ENCODE data around the gene SORL1.

Gene SORL1

GRCh38 chr11:121426476-121427399 is 25.4 kb upstream of the SORL1 start:
- DNase-seq: peak; percentile 65 to 74

- DNase-seq: no peak
These were observed 24.7 kb upstream of the SORL1 start for GRCh38 chr11:121427400-121427744.

DNA sequence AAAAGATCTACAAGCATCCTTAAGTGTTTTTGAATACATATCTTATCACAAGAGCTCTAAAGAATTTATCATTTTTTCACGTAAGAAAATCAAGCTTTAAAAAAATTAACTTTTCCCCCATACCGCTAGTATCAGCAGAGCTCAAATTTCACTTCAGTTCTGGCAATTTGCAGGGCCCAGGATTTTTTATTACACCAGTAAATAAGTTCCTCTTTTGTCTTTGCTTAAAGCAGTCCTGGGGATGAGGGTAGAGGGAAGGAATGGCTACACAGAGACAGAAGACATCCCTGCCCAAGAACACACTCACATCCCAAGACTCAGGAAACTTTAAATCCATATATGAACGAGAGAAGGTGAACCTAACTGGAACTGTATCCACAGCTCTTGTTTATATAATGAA is 22.6 kb upstream of the SORL1 start:
- no peak for DNase-seq

DNA sequence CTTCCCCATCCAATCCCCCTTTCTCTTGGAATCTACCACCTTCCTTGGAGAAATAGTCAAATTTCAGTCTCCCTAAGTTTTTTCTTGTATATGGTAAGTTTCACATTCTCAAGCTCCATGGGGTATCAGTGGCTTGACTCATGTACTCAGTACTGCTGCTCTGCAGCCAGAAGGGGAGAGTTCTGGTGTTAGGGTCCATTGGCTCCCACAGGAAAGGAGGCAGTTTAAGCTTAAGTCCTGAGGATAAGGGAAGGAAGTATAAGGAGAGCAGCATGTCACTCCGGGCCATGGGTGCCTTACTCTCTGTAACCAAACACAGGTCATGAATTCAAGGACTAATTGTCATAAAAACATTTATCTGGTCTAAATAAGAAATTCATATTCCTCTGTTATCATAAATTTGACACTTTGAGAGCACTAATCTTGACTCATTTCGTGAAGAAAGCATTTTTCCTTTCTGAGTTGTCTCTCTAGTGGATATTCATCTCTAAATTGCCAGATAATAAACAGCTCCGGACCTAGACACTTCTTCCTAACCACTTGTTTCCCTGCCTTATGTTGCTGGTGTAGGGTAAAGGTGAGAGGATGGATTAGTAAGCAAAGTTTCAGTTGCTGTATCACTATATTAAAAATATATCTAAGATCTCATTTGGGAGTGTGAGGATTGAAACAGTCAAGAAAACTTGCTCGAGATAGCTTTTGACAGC is 20.1 kb upstream of the SORL1 start:
- peak; percentile 44 to 46 for DNase-seq

DNA sequence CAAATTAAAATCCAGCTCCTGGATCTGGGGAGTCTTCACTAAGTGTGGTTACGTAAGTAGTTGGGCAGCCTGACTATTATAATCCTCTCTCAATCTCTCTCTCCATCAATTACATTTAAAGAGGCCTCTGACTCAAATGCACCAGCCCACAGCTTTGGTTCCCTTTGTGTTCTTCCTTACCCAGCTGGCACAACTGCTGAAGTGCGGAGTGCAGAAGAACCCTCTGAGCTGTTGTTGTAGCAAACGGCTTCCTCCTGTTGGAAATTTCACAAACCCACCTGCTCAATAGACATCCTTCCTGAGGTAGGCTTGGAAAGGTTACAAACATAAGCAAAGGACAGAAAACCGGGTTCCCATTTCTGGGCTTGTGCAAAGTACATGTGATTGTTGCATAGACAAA is 17.0 kb upstream of the SORL1 start:
- DNase-seq: no peak

GRCh38 chr11:121435551-121436511 is 16.3 kb upstream of the SORL1 start:
- no peak for DNase-seq

DNA sequence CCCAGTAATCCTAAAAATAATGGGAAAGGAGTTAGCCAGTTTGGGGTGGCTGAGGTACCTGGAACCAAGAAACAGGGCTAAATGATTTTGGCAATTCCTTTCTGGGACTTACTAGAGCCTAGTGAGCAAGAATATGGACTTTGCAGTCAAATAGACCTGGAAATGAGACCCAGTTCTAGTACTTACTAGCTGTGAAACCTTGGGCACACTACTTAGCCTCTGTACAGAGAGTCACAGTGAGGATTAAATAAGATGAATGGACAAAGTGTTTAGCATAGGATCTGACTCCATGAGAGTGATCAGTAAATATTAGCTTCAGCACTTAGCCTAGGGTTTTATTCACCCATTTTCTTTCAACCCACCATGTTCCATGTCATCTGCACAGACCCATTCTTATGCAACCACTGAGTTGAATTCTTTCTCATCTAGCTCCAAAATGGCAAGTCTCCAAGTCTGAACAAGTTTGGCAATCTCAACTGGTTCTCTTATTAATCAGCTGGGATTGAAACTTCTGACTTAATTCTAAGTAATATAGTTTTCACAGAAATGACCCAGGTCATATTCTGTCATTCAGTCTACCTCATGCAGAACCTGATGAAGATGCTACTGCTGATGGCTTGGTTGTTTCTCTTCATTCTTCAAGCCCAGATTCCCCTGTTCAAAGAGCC is 15.0 kb upstream of the SORL1 start:
- DNase-seq: no peak

GRCh38 chr11:121437686-121438078 is 14.4 kb upstream of the SORL1 start:
- DNase-seq: no peak

DNA sequence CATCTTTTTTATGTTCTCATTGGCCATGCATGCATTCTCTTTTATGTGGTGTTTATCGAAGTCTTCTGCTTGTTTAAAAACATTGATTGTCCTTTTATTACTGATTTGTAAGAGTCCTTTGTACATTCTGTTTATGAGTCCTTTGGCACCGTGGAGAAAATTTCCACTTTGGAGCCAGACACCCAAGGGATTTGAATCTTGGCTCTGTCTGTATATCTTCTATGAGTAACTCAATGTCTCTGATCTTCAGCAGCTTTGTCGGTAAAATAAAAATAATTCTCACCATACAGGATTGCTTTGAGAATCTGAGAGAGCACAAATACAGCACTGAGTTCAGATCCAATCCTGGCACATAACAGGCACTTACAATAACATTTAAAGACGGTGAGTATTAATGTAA is 12.8 kb upstream of the SORL1 start:
- DNase-seq: no peak

- DNase-seq: no peak
These were observed 12.4 kb upstream of the SORL1 start for GRCh38 chr11:121439759-121440158.

- no peak for DNase-seq
These were observed 10.6 kb upstream of the SORL1 start for GRCh38 chr11:121441521-121441920.

- peak in 1 of 2 experiments; percentile 54 for DNase-seq
These were observed 8.3 kb upstream of the SORL1 start for GRCh38 chr11:121443688-121444275.

DNA sequence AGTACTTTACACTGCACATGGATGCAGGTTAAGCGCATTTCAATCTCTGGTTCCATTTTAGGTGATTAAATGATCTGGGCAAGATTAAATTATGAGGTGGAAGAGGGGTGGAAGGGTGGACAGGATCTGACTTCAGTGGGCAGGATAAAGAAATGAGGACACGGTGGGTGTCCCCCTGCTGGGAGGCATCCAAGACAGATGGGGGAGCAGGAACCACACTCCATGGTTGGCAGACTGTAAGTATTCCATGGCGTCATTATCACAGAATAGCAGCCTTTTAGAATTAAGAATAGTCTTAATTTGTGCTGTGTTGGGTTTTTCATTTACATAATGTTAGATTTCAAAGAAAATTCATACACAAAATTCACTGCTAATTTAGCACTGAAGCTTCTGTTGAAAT is 7.6 kb upstream of the SORL1 start:
- no peak for DNase-seq

DNA sequence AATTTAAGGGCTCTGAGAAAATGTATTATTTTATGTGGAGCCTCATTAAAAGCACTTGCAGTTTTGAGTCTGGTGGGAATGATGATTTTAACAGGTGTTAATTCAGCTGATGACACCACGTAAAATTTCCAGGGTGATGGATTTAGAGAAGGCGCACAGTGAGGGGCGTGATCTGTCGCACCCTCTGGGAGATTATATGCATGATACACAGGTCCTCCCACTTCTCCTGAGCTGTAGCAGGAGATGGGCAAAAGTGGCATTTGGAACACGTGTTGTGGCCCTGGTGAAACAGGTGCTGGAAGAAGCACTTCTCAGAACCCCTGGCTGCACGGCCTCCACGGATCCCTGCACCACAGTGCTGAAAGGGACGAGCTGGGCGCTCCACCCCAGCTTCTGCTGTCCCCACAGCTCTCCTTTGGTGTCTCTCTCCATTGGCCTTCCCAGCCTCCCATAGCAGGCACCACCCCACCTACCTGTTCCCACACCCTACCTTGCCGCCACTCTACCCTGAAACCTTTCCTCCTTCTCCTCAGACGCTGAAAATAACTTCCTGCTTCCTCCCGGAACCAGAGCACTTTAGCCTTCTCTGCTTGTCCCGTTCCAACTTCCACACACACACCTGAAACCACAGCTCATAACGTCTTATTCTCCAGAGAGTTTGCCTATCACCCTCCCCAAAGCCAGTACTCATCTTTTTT is 6.9 kb upstream of the SORL1 start:
- no peak for DNase-seq

- DNase-seq: no peak
These were observed 5.4 kb upstream of the SORL1 start for GRCh38 chr11:121446752-121447156.

DNA sequence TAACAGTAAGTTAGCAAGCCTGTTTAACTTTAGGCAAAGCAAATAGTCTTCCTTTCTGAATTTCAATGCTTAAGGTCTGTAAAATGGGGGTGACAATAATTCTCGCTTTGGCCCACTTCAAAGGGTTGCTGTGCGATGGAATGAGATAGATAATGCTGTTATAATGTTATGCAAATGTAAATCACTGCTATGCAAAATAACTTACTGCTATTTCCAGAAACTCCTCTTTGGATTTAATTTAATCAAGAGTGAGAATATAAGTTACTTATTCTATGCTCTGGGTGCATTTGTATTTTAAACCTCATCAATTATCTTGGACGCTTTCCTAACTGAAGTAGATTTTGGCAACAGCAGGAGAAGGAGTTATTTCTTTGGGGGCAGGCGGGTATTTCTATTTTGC is 4.1 kb upstream of the SORL1 start:
- no peak for DNase-seq

- DNase-seq: no peak
These were observed 3.6 kb upstream of the SORL1 start for GRCh38 chr11:121448431-121448941.

DNA sequence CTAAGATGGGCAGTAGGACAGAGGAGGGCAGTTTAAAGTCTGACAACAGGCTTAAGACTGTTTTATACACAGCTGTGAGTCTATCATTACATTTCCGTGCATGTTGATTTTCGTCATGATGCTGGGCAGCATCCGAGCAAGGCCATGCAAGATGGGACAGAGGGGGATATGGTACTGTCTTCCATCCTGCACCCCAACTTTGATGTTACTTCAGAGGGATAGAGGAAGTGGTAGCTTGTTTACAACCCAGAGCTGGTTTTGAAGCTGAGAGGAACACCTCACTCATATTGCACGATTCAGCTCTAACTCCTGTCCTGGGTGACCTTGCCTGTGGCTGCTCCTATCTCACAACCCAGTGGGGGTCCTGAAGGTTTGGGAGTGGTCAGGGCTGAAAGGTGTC is 3.0 kb upstream of the SORL1 start:
- peak in 1 of 2 experiments; percentile 26 for DNase-seq

- DNase-seq: peak in 1 of 2 experiments; percentile 20
These were observed 2.5 kb upstream of the SORL1 start for GRCh38 chr11:121449626-121450025.

- DNase-seq: no peak
These were observed 1.7 kb upstream of the SORL1 start for GRCh38 chr11:121450401-121450800.

Measured in activated T-cell treated with anti-CD3 and anti-CD28 coated beads, Interleukin-2, amount 50 U/mL, for 48 hours (primary cell).